Astrocyte (in vitro differentiated cells and primary cell): ENCODE data around the gene SCGN.

Experiments used
- CTCF ChIP-seq: IDR thresholded peaks from 2 replicates; pipeline ENCODE4 v1.5.1; 2011; ENCODE audit warnings: low read depth, mild to moderate bottlenecking, inconsistent platforms, low read length, moderate library complexity; ENCODE audit not compliant: insufficient read depth
- EZH2 ChIP-seq: IDR thresholded peaks from 2 replicates; pipeline ENCODE4 v1.6.1; 2012; ENCODE audit warnings: mild to moderate bottlenecking, low read length, inconsistent platforms; ENCODE audit not compliant: insufficient read depth

- TF ChIP-seq EZH2, result no peak
- TF ChIP-seq CTCF, result no peak
Measured at GRCh38 chr6:25639653-25640052, 12.4 kb upstream of the SCGN start.
